Skeletal muscle satellite cell (primary cell): ENCODE data around the gene HNRNPH1.

ENCODE experiments used
- H3K27me3 ChIP-seq: 2 replicates; pipeline ENCODE4 v1.7.0; 2013; ENCODE audit warnings: low read length; ENCODE audit not compliant: control insufficient read depth, insufficient read depth
- H3K36me3 ChIP-seq: 2 replicates; pipeline ENCODE4 v1.7.0; 2013; ENCODE audit warnings: mild to moderate bottlenecking, control low read depth, low read length; ENCODE audit not compliant: insufficient read depth
- H3K4me1 ChIP-seq: 2 replicates; pipeline ENCODE4 v1.7.0; 2013; ENCODE audit warnings: low read length; ENCODE audit not compliant: control insufficient read depth, insufficient read depth
- H3K4me2 ChIP-seq: 2 replicates; pipeline ENCODE4 v1.7.0; 2013; ENCODE audit warnings: mild to moderate bottlenecking, low read length
- H3K4me3 ChIP-seq: 2 replicates; pipeline ENCODE4 v1.7.0; 2013; ENCODE audit warnings: low read length
- H3K9ac ChIP-seq: 2 replicates; pipeline ENCODE4 v1.7.0; 2013; ENCODE audit warnings: mild to moderate bottlenecking, low read depth, low read length, moderate library complexity
- H3K9me3 ChIP-seq: replicated peaks from 2 replicates; pipeline ENCODE4 v1.7.0; 2013; ENCODE audit warnings: mild to moderate bottlenecking, control low read depth, low read length

HNRNPH1 gene

DNA sequence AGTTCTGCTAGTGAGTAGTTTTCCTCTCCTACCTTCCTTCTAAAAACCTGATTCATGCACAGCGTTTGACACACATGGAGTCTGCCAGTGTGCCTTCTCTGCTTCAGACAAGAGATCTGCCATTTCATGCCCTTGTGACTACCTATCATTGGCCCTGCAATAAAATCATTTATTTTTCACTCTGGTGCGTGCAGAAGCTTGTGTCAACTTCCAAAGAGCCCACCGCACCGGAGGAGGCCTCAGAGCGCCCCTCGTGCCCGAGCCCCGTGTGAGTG lies 13.7 kb downstream of the HNRNPH1 start:
- Histone ChIP-seq H3K4me1 (peaks cover 4% of the 10 kb centered on the region), H3K9ac (no peak overlapping the region), H3K27me3 (no peaks in the 10 kb centered on the region)

DNA sequence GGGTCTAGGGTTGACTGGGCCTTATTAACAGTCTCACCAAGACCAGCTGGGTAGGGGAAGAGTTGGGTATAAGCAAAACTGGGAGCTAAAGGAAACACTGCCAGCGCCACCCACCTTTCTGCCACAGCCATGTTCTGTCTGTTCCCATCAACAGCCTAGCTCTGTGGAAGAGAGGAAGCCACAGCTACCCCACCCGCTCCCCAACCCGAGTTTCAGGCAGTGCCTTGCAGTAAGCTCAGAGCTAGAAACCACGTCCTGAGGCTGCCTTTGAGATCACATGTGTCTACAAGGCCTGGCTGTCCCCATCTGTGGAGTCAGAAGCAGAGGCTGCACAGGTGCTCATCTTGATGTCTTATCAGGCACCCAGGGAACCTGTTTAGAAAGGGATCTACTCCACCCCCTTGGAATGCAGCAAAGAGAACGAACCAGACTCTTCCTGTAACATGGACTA lies 15.3 kb downstream of the HNRNPH1 start:
- no peak overlapping the region for H3K9ac ChIP-seq
- H3K4me3 ChIP-seq = no peak overlapping the region
- H3K9me3 ChIP-seq = no peaks in the 10 kb centered on the region
- H3K36me3 ChIP-seq = peaks cover 73% of the 10 kb centered on the region
- H3K27me3 ChIP-seq = no peaks in the 10 kb centered on the region
- H3K4me2 ChIP-seq = no peak overlapping the region
- peaks cover 4% of the 10 kb centered on the region for H3K4me1 ChIP-seq

More for the DNA sequence above, 13.7 kb downstream of the HNRNPH1 start:
- Histone ChIP-seq H3K4me2 (no peak overlapping the region), H3K36me3 (peaks cover 83% of the 10 kb centered on the region), H3K4me3 (no peak overlapping the region), H3K9me3 (no peaks in the 10 kb centered on the region)

DNA sequence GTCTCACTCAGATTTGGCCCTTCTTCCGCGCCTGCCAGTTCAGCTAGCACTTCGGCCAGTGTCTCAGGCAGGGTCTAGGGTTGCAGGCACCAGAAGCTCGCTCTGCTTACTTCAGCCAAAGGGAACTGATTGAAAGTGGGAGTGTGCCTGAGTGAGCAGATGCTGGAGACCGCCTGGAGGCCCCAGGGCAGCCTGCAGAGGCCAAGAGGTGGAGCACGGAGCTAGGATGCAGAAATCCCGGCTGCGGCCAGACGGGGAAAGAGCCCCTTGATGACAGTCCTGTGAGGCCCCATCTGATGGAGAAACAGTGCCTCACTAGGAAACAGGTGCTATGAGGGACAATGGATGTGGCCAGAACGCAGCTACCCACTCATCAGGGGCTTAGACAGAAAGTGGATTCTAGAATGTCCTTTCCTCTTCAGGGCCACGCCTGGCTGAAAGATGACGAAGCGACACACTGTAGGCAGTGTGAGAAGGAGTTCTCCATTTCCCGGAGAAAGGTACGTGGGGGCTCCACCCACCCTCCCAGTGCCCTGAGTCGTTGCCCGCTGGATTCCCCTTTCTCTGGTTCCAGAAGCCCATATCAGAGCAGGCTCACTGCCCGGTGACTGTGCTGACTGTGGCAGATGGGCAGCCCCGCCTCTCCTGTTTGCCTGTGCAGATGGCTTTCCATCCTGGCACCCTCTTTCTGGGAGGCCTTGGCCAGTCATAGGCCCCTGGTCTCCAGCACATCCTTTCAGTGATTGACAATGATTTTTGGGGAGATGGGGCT lies 16.1 kb downstream of the HNRNPH1 start:
- Histone ChIP-seq H3K4me2 (no peak overlapping the region), H3K4me3 (no peak overlapping the region)

DNA sequence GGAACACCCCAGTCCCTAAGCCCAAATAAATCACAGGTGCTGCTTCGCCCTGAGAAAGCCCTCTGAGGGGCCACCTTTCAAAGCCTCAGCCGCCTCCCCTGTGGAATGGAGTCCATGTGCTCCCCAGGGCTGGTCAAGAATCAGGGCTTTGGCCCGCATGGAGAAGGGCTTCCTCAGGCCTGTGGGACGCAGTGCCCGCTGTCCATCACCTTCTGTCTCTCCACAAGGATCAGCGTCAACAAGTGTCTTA lies 16.6 kb downstream of the HNRNPH1 start:
- H3K9me3 ChIP-seq = no peaks in the 10 kb centered on the region
- H3K36me3 ChIP-seq = peaks cover 72% of the 10 kb centered on the region
- H3K27me3 ChIP-seq = no peaks in the 10 kb centered on the region
- no peak overlapping the region for H3K4me2 ChIP-seq
- H3K4me1 ChIP-seq = peaks cover 3% of the 10 kb centered on the region
- no peak overlapping the region for H3K9ac ChIP-seq
- no peak overlapping the region for H3K4me3 ChIP-seq

More for the DNA sequence above, 16.1 kb downstream of the HNRNPH1 start:
- Histone ChIP-seq H3K36me3 (peaks cover 69% of the 10 kb centered on the region), H3K4me1 (peaks cover 4% of the 10 kb centered on the region), H3K9ac (no peak overlapping the region), H3K9me3 (no peaks in the 10 kb centered on the region), H3K27me3 (no peaks in the 10 kb centered on the region)

DNA sequence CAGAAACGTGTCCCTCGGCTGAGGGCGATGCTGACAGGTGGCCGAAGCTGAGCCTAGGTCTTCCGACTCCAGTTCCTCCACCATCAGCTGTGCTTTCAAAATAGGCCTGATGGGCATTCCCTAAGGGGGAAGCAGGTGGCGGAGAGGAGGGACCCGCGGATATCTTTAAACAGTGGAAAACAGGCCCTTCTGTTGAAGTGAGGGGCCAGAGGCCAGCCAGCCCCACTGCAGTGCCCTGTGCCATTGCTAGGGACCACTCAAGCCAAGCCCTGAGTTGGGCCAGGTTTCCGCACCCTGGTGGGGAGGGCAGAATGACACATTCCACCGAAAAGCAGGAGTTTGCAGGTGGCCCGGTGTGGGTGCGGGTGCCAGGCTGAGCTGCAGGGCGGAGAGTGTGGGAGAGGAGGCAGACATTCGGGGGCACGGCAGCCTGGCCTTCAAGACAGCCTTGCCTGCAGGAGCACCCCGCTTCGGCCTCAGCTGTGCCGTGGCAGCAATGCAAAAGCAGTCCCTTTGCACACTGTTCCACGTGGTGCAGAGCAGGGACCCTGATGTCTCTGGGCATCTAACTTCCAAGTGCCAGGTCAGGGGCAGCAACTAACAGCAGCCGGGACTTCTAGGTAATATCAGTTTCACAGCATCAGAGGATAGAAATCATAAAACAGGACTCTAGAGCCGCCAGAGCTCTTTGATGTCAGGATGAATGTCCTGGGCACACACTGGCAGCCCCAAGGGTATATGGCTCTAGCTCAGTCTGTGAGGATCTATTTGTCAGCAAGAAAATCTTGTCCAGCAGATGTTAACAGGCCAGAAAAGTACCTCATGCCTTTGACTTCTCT lies 17.2 kb downstream of the HNRNPH1 start:
- H3K36me3 ChIP-seq = peaks cover 70% of the 10 kb centered on the region
- no peak overlapping the region for H3K4me3 ChIP-seq

DNA sequence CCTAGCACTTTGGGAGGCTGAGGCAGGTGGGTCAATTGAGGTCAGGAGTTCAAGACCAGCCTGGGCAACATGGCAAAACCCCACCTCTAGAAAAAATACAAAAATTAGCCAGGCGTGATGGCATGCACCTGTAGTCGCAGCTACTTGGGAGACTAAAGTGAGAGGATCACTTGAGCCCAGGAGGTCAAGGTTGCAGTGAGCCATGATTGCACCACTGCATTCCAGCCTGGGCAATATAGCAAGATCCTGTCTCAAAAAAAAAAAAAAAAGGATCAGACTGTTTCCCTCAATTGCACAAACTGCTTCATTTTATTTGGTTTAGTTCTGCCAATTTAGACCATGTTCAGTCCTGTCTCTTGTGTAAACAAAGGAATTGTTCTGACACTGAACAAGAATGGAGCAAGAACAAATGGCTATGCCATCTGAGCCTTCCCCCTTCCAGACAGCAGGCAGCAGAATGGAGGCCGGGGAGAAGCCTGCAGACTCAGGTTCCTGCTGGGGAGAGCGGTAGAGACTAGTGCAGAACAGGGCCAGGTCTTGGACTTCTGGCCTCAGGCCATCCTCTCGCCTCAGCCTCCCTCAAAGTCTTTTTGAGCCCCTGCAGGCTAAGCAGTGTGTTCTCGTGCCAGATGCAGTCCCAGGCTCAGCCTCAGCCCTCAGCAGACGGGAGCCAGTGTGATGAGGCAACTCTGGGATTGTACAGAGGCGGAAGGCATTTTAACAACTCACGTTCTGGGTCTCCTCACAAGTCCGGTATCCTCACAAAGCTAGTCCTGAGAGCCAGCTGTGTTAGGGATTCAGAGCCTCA lies 18.2 kb downstream of the HNRNPH1 start:
- Histone ChIP-seq H3K36me3 (peaks cover 63% of the 10 kb centered on the region), H3K27me3 (no peaks in the 10 kb centered on the region), H3K9me3 (no peaks in the 10 kb centered on the region), H3K4me1 (no peaks in the 10 kb centered on the region), H3K4me2 (no peak overlapping the region), H3K4me3 (no peak overlapping the region), H3K9ac (no peak overlapping the region)

More for the DNA sequence above, 17.2 kb downstream of the HNRNPH1 start:
- no peak overlapping the region for H3K9ac ChIP-seq
- H3K4me1 ChIP-seq = no peaks in the 10 kb centered on the region
- H3K9me3 ChIP-seq = no peaks in the 10 kb centered on the region
- no peaks in the 10 kb centered on the region for H3K27me3 ChIP-seq
- no peak overlapping the region for H3K4me2 ChIP-seq

DNA sequence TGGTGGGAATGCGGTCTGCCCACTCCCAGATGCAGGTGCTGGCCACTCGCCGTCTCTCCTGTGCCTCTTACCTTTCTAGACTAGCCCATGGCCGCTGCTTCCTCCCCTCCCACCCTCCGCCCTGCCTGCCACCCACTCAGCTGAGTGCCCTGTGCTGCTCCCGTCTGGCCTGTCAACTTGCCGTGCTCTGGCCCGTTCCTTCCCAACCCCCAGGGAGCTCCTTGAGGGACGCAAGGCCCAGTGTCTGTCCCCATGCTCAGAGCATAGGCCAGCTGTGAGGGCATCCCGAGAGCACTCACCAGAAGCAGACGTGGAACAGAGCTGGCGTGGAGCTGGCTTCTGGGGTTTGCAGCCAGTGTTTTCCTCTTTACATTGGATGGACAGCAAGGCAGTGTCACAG lies 20.2 kb downstream of the HNRNPH1 start:
- Histone ChIP-seq H3K4me1 (no peaks in the 10 kb centered on the region), H3K9ac (no peak overlapping the region), H3K36me3 (peaks cover 67% of the 10 kb centered on the region), H3K9me3 (no peaks in the 10 kb centered on the region), H3K27me3 (no peaks in the 10 kb centered on the region), H3K4me2 (no peak overlapping the region), H3K4me3 (no peak overlapping the region)

DNA sequence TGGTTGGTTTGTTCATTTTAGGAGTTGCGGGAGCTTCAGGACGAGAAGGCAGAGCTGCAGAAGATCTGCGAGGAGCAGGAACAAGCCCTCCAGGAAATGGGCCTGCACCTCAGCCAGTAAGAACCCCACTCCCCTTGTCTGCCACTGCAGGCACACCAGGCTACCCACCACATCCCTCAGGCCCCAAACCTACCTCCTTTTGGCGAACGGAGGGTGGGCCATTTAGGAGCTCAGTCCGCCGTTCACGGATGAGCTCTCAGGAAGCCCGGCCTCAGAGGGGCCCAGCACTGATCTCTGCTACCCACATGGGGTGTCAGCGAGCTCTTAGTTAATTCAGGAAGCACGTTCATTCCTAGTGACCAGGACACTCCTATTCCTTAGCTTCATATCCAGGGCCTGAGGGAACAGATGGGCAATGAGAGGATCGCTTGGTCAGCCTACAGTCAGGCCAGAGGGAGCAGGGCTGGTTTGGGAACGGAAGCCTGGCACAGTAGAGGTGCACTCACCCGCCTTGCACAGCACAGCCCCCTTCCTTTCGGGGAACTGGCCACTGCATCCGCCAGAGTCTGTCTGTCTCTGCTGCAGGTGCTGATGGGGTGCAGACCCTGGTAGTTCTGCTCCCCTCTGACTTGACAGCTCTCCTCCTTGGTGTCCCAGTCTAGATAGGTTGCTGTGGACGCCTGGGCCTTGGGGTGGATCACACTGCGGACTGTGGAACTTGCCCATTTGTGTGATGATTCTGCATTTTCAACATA lies 21.4 kb downstream of the HNRNPH1 start:
- no peaks in the 10 kb centered on the region for H3K9me3 ChIP-seq
- H3K4me1 ChIP-seq = no peaks in the 10 kb centered on the region
- H3K36me3 ChIP-seq = peaks cover 60% of the 10 kb centered on the region
- no peak overlapping the region for H3K4me2 ChIP-seq
- H3K9ac ChIP-seq = no peak overlapping the region
- no peaks in the 10 kb centered on the region for H3K27me3 ChIP-seq
- H3K4me3 ChIP-seq = no peak overlapping the region

DNA sequence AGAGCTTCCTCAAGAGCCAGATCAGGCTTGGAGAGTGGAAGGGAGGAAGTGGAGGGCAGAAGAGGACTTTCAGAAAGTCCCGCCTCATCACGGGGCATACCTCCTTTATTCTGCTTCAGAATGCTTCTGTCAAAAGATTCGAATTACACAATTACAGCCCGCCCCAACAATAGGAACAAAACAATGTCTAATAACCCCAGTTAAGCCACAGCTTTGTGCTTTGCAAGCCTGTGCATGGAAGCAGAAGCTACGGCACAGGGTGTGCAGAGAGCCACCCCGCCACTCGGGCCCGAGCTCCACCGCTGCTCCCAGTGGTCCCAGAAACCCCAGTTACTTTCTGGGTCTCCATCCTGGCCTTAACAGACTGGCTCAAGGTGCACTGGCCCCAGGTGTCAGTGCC lies 23.5 kb downstream of the HNRNPH1 start:
- Histone ChIP-seq H3K36me3 (peaks cover 55% of the 10 kb centered on the region), H3K4me2 (no peak overlapping the region), H3K4me1 (no peaks in the 10 kb centered on the region), H3K4me3 (no peak overlapping the region), H3K27me3 (no peaks in the 10 kb centered on the region), H3K9ac (no peak overlapping the region), H3K9me3 (no peaks in the 10 kb centered on the region)

DNA sequence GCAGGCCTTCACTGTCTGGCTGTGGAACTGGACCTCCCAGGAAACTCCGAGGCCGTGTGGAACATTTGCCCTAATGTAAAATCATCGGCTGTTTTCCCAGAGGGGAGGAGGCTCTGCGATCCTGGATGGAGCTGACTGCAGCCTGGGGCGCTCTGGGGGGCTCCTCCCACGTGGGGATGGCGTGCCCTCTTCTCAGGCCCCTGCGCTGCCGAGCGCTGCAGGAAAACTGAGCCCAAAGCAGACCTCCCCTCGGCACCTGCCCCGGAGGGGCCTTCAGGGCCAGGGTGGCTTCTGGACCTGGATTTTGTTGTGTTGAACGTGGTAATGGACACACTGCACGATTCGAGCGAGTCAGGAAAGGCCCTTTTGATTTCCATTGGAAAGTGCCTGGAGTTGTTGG lies 23.9 kb downstream of the HNRNPH1 start:
- H3K27me3 ChIP-seq = no peaks in the 10 kb centered on the region
- H3K4me3 ChIP-seq = no peak overlapping the region
- H3K4me1 ChIP-seq = no peaks in the 10 kb centered on the region
- H3K4me2 ChIP-seq = no peak overlapping the region
- no peaks in the 10 kb centered on the region for H3K9me3 ChIP-seq
- H3K9ac ChIP-seq = no peak overlapping the region
- peaks cover 57% of the 10 kb centered on the region for H3K36me3 ChIP-seq

DNA sequence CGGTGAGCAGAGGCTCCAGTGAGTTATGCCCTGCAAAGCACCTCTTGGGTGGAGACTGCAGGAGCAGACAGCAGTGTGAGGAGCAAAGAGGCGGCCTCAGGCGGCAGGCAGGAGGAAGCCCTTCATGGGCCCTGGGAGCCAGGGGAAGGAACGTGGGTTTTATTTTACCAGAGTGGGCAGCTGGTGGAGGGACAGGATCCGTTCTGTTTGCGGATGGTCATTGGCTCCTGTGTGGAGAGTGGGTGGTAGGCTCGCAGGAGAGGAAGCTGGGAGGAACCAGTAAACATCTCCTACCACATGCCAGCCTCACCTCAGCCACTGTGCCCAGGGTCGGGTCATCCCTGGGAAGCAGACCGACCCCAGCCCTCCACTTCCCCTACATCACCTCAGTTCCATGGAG lies 24.4 kb downstream of the HNRNPH1 start:
- Histone ChIP-seq H3K27me3 (no peaks in the 10 kb centered on the region), H3K4me1 (no peaks in the 10 kb centered on the region), H3K4me3 (no peak overlapping the region), H3K9me3 (no peaks in the 10 kb centered on the region), H3K36me3 (peaks cover 58% of the 10 kb centered on the region), H3K9ac (no peak overlapping the region), H3K4me2 (no peak overlapping the region)
